GM18867 (cell line): ENCODE measurements around the gene RPL37A.
A peak's percentile ranks its signal among the peaks of the same experiment; 100 is the strongest.

Experiments
- ATAC-seq: cut with Tn5 transposase; IDR thresholded peaks from one replicate; pipeline ENCODE4 v1.9.1; 2021; ENCODE audit warnings: mild to moderate bottlenecking, moderate library complexity; ENCODE audit not compliant: unreplicated experiment

RPL37A gene

DNA sequence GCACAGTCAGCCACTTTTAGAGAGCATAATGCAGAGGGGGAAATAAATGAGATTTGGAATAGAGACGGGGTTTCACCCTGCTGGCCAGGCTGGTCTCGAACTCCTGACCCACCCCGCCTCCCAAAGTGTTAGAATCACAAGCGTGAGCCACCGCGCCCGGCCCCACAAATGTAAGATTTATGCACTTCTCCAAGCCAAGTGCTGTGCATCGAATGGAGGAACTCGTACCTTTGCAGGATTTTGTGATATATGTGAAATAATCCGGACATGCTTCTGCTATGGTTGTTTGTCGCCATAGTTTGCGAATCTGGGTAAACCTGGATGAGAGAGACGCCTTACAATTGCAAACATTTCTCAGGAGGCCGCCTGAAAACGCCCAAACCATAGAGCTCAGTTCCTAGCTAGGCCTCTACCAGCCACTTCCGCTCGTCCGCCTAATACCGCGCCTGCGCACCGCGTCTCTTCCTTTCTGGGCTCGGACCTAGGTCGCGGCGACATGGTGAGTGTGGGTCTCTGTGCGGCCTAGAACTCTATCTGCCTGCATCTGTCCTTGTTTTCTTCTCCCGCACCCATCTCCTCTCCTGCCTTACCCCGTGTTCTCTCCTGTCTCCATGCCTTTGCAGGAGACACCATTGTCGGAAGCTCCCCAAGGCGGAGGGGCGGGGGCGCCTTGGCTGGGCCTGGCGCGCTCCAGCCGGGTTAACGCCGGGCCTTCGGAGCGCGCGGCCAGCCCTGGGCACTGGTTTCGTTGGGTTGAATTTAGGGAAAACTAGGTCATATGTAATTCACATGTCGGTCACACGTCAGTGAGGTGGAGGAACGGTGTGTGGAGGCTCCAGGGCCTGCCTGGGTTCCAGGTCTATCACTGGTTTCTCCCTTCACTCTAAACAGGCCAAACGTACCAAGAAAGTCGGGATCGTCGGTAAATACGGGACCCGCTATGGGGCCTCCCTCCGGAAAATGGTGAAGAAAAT lies at the start of gene RPL37A:
Gene RPL37A, plus strand, starts transcription at position 466 of the 974 bp plus-strand sequence. Its CDS starts 31 bp downstream, at position 497.
- ATAC-seq = peak; percentile 94

DNA sequence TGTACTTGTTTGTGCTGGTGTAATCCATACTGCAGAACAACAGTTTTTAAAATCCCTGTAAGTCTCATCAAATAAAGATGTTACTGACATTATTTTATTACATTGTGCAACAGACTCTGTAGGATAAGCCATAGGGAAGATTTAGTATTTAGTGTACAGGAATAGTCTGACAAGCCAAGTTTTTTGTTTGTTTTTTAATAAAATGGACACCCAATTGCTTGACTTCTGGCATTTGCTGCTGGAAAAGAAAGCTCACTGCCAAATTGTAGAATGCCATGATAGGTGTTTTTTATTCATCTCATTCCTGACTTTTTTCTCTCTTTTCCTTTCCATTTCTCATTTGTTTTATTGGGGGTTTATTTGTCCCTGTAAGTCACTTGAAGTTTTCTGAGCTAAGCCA lies 48.3 kb upstream of the RPL37A start:
- no peak for ATAC-seq

- no peak for ATAC-seq
Observed at GRCh38 chr2:216450784-216451183, 47.9 kb upstream of the RPL37A start.

DNA sequence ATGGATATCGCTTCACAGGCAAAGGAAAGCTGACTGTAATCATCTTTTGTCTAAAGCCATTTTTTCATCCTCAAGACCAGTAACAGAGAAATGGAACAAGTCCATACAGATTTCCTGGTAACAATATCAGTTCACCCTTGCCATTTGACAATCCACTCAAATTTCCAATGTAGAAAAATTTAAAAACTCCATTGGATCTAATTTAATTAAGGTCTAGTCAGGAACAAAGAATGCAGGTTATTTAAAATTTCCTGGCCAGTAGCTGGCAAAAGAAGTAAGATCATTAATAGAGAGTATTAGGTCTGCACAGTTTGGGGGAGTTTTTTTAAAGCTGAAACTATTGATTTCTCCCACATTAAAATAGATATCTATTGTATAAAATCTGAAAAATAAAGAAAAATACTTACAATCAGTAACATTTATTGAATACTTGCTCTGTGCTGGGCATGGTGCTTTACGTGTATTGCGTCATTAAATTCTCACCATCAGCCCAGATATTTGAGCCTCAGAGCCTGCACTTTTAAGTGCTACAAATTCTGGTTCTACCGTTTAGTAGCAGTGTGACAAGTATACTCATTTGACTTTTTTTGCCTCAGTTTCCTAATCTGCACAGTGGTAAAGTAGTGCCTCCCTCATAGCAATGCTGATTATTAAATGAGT lies 44.6 kb upstream of the RPL37A start:
- ATAC-seq = no peak

DNA sequence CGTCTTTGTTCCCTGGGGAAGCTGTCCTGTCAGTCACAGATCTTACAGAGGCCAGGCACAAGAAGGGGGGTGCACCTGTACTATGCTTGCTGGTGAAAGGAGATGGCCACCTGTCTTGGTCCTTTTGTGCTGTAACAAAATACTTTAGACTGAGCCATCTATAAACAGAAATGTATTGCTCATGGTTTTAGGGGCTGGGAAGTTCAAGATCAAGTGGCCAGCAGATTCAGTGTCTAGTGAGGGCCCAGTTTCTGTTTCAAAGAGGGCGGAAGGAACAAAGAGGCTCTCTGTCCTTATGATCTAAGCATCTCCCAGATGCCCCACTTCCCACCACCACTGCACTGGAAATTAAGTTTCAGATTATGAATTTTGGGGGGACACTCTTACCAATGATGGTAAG lies 35.5 kb upstream of the RPL37A start:
- ATAC-seq = no peak

DNA sequence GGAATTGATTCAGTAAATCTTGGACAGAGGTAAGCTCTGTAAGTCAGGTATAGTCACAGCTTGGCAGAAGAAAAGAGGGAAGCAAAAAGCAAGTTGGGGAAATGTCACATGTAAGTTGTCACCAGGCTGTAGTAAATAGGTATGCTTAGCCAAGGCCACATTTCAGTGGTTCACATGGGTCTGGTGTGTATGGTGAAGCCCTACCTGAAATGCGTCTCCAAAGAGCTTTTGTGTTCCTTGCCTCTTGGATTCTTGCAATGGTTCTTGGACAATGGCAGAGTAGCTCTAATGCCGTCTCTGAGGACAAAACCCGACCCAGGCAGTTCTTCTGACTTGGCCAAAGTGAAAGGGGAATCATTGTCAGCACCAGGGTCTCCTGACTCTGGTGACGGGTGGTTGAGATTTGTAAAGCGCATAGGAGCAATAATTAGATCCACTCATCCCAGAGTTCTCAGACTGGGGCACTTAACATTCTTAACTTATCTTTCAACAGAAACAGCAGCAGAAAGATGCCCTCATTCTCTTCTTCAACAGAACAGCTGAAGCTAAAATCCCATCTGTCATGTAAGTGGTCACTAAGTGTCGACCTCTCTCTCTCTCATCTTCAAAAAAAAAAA lies 34.4 kb upstream of the RPL37A start:
- no peak for ATAC-seq

- ATAC-seq = no peak
Observed at GRCh38 chr2:216465579-216466195, 33.0 kb upstream of the RPL37A start.

GRCh38 chr2:216467845-216468244 lies 30.8 kb upstream of the RPL37A start:
- no peak for ATAC-seq

DNA sequence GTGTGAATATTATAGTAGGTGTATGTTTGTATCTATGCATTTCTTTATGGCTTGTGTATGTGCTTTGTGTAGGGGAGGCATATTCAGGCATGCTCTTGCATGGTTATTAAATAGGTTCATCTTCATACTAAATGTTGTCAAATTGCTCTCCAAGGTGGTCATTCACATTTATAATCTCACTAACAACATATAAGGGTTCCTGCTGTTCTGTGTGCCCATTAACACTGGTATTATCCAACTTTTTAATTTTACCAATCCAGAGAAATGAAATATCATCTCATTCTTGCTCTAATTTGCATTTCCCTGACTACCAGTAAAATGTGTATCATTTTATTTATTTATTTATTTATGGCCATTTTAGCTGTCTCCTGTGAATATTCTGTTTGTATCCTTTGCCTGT lies 29.0 kb upstream of the RPL37A start:
- ATAC-seq = no peak

DNA sequence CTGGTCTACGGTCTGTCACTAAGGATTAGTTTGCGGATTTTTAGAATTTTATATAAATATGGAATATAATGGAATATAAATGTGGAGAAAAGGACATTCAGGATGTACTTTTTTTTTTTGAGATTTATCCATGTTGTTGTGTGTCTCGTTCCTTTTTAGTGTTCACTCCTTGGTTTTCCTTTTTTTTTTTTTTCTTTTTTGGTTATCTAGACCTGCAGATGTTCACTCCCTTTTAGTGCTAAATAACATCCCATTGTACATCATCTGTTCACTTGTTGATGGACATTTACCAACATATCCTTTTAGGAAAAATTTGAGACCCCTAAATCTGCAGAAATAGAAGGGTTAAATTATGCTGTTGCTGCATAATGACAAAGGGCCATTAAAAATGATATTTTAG lies 25.5 kb upstream of the RPL37A start:
- ATAC-seq = no peak

- ATAC-seq = no peak
Observed at GRCh38 chr2:216474925-216475670, 23.5 kb upstream of the RPL37A start.

GRCh38 chr2:216475767-216476166 lies 22.9 kb upstream of the RPL37A start:
- ATAC-seq = no peak

DNA sequence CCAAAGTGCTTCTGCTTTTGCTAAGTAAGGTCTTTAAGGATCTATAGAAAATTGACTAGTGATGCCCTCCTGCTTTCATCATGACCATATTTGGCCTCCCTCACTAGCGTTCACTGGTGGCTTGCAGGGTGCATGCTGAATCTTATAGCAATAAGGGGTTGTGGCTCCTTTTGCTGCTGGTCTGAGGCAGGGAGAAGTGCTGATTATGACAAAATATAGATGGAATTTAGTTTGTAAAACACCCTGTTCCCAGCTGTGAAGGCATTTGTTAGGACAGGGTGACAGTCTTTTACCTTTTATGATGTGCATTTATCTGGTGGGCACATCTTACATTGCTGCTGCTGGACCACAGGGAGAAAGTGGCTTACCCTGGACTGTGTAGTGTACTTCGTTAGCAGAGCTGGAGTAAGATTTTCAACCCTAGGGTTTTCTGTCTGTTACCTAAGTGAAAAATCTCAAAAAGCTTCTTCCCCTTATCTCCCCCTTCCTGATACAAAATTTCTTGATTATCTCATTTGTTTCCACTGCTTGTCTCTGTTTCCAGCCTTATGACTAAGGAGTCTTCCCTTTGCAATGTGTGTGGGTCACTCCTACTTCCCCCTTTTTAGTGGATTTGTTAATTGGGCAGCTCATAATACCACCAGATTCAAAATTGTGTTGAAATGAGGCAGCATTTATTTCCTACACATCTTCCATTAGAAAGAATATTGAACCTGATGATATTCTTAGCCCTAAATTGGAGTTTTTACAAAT lies 21.2 kb upstream of the RPL37A start:
- no peak for ATAC-seq

DNA sequence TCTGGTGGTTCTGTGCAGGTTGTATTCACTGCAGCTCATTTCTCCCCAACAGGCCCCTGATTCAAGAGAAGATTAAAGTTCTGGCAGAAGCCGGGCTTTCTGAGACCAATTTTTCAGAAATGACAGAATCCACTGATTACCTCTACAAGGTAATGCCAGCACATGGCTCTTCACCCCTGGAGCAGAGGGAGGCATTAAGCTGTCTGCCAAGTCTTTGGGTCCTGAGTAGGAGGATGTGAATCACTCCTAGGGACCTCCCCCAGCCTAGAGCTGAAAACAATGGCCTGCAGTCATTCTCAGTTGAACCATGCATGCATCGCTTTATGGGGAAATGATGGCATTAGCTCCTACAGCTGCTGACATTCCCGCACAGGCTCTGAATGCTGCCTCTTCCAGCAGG lies 20.5 kb upstream of the RPL37A start:
- no peak for ATAC-seq

- ATAC-seq = no peak
Observed at GRCh38 chr2:216478791-216479190, 19.9 kb upstream of the RPL37A start.

DNA sequence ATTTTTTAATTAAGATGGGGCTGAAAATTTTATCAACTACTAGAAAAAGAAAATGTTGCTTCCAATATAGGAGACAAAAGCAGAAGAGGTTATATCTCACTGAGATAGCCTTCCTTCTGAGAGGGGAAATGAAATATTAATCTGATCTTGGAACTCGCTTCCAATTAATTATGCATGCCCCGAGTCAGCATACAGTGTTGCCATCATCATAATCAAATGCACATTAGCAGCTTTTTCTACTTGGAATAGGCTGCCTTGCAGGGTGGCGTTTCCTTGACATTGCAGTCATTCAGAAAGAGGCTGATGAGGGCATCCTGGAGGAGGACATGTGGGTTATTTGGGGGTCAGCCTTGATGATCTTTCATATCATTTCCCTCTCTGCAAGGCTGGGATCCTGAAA lies 18.4 kb upstream of the RPL37A start:
- no peak for ATAC-seq

DNA sequence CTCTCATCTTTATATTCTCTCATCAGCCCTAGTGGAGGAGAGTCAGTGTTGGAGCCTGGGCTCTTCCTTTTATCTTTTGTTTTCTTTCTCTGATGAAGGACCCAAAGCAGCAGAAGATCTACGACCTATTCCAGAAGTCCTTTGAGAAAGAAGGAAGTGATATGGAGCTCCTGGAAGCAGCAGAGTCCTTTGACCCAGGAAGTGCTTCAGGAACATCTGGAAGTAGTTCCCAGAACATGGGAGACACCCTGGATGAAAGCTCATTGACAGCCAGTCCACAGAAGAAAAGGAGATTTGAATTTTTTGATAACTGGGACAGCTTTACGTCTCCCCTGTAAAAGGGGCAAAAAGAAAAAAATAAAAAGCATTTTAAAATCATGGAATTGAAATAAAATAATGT lies 16.0 kb upstream of the RPL37A start:
- no peak for ATAC-seq

DNA sequence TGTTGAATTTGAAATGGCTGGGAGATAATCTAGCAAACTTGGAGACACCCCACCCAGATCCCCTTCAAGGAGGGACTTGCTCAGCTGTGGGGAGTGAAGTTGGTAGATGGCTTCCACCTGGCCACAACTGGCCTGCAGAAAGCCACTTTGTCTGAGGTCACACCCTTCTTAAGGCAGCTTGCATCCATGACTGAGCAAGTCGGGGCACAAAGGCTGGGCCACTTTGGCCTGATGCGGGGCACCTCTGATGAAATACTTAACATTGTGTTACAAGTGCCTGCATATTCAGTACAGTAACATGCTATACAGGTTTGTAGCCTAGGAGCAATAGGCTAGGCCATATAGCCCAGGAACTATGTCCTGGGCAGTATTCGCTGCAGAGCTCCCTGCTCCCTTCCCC lies 13.4 kb upstream of the RPL37A start:
- no peak for ATAC-seq

- ATAC-seq = no peak
Observed at GRCh38 chr2:216485745-216486144, 12.9 kb upstream of the RPL37A start.

GRCh38 chr2:216486271-216486670 lies 12.4 kb upstream of the RPL37A start:
- no peak for ATAC-seq
